GM21576 (cell line): Measurements from ENCODE around the gene EHD1.

Source experiments
- ATAC-seq: cut with Tn5 transposase; IDR thresholded peaks from one replicate; pipeline ENCODE4 v1.9.1; 2021; ENCODE audit warnings: mild to moderate bottlenecking, moderate library complexity; ENCODE audit not compliant: unreplicated experiment

Gene EHD1

DNA sequence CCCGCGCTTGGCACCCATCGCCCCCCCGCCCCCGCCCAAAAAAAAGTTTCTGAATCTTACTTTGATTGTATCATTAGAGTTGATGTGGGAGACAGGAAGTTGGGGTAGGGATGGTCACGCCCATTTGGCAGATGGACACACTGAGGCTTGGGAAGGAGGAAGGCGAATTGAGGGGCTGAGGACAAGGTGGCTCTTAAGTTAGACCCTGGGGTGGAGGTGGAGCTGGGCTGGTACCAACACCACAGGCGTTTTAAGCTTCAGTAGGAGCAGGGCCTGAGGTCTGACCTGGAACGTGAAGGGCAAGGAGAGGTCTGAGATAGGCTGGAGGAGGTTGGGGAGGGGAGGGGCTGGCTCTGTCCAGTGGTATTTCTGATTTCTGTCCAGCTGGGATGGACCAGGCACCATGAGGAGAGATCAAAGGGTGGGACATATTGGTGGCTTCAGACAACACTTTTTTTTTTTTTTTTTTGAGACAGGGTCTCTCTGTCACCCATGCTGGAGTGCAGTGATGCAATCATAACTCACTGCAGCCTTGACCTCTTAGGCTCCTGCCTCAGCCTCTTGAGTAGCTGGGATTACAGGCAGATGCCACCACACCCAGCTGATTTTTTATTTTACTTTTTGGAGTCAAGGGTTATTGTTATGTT lies 33.2 kb downstream of the EHD1 start:
- ATAC-seq: no peak

- ATAC-seq: no peak
Measured at GRCh38 chr11:64844330-64845128, 33.9 kb downstream of the EHD1 start, which contains the start of gene CDC42BPG. Gene CDC42BPG, minus strand, starts transcription at chr11:64844653. Its CDS starts 84 bp downstream, at chr11:64844569.

DNA sequence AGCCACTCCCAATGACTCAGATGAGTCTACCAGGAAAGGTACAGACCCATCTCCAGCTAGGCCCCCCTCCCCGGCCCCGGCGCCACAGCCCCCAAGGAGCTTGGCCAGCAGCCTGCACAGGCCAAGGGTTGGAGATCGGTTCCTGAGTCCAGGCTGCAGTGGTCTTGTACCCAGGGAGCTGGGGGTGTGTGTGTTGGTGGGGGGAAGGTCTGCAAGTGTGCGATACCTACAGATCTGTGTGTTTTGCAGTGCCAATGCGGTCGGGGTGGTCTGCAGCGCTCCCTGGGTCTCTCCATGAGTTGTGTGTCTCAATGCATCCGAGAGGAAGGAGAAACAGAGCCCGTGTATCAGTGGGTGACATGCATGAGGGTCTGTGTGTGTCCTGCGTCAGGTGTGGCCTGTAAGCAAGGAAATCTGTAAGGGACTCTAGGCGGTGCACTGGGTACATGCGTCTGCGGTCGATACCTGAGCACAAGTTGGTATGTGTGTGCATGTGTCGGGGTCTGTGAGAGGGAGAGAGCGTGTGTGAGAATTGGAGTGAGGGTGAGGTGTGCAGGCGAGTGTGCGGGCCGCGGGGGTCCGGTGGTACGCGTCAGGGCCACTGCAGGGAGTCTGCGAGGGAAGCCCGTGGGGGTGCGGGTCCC lies 34.6 kb downstream of the EHD1 start:
- ATAC-seq: no peak

DNA sequence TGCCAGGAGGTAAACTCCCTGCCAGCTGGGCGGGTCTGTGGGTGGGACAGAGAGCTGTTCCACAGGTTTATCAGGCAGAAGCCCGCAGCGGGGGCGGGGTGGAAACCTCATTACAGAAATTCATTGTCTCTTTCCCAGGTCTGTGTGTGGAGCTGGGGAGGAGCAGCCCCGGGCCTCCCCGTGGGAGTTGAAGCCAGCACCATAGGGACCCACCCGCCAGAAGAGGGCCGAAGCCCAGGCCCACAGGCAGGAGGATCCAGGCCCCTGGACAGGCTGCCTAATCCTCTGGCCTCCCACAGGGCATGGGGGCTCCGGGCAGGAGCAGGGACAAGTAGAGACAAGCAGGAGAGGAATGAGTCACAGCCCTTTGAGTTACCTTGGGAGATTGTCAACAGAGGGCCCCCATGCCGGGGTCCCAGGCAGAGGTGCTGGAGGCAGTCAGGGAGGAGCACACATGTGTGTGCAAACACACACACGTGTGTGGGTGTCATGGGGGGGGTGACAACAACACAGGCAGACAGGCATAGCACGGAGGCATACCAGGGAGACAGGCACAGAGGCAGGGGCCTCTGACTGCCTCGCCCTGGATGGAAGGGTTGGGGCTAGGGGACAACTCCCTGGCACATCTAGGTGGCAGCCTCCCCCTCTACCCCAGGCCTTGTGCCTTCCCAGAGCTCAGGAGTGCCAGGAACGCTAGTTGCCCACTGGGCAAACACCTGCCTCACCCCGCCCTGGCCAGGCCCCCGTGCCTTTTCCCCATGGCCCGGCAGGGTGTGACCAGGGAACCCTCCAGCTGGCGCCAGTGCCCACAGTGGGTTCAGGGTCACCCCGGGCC lies 35.4 kb downstream of the EHD1 start:
- ATAC-seq: no peak

DNA sequence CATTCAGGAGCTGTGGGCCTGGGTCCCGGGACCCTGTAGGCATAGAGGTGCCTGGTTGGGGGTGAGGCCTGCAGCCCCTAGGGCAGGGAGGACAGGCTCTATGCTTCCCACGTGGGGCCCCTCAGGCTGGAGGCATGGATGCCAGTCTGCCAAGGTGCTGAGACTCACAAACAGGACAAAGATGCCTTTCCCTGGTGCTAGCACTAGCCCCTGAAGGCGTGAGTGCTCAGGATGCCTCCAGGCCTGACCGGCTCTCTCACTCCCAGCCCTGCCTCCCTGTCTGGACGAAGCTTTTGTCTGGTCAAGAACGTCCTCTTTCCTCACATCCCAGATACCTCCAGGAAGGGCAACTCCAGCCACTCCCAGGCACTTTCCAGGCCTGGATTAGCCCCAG lies 36.1 kb downstream of the EHD1 start:
- ATAC-seq: no peak

- no peak for ATAC-seq
Measured at GRCh38 chr11:64841592-64842365, 36.6 kb downstream of the EHD1 start.

GRCh38 chr11:64839887-64840782 lies 38.3 kb downstream of the EHD1 start:
- ATAC-seq: no peak

DNA sequence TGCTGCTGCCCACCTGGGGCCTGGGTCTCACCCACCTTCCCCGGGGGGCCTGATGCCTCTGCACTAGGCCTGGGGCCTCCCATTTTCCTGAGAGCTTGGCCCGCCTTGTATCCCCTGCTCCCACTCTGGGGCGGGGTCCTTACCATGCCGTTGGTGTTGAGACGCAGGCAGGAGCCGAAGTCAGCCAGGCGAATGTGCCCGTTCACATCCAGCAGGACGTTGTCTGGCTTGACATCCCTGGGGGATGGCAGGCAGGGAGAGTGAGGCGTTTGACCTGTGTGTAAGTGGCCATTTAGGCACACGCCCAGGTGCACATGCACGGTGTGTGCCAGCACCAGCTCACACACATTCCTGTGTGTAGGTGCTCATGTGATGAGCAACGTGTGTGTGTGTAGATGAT lies 39.1 kb downstream of the EHD1 start:
- no peak for ATAC-seq

DNA sequence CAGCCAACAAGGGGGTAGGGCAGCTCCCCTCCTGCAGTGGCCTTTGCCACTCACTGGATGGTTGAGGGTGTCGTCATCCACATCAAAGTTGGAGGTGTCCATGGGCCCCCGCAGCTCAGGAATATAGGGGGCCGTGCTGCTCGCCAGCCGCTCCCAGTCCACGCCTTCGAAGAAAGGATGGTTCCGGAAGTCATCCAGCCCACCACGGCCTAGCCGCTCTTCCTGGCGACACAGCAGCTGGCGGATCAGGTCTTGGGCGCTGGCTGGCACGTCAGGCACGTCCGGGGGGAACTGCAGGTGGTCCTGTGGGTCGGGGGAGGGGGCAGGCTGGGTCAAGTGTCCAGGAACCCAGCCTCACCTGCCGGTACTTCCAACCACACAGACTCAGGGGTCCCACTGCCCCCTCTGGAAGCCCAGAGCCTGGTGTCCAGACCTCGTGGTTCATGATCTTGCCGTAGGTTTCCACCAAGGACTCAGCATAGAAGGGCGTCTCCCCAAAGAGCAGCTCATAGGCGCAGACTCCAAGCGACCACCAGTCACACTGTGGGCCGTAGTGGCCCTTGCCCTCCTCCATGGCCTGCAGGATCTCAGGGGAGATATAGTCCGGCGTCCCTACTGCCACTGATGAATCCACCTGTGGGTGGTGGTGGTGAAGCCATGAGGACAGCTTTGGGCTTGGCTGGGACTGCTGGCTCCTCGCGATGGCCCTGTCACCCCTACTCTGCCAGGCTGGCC lies 39.7 kb downstream of the EHD1 start:
- ATAC-seq: no peak

- no peak for ATAC-seq
Measured at GRCh38 chr11:64837887-64838351, 40.5 kb downstream of the EHD1 start.

DNA sequence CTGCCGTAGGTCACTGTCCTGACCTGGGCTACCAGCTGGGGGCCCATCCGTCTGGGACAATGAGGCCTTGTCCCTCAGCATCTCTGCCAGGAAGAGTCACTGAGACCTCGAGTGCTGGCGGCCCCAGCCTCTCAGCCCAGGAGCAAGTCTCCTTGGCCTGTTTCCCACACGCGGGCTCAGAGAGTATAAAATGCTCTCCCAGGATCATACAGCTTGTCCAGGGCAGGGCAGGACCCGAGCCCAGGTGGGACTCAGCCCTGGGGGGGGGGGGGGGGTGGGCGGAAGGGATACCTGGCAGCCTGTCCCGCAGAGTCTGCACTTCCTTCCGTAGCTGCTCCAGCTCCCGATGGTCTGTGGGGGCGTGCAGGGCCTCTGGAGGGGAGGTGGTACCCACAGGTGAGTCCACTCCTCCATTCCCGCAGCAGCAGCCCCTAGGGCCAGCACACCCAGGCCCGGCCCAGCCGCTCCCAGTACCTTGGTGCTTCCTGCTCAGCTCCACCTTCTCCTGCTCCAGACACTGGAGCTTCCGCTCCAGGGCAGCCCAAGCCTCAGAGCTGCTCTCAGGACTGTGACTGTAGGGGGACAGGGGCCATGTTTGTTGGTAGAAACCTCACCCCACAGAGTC lies 41.9 kb downstream of the EHD1 start:
- ATAC-seq: no peak

DNA sequence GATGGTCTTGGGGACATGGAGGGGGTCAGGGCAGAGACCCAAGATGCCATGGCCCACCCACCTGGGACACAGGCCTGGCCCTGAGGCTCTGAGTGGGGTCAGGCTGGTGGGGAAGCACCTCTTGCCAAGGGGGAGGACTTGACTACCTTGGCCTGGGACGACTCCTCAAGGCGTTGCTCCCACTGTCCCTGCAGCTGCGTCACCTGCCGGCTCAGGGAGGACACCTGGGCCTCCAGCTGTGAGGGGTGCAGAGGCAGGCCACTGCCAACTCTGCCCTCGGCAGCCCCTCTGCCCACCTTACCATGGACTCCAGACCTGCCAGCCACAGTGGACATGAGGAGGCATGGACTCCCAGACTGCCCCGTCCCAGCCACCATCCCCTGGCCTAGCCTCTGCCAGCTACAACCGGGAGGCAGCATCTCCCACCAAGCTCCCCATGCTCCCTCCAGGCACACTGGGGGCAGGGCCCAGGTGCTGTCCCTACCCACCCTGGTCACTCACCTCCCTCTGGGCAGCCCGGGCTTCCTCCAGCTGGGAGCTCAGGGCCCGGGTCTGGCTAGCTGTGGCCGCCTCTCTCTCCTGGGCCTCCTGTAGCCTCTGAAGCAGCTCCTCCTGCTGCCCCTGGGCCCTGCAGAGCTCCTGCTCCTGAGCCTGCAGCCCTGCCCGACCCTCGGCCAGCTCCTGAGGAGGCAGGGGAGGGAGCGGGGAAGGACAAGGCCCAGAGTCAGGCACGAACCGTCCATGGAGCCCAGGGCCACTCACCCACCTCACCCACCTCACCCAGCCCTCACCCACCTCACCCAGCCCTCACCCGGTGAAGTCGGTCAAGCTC lies 42.6 kb downstream of the EHD1 start:
- ATAC-seq: no peak

DNA sequence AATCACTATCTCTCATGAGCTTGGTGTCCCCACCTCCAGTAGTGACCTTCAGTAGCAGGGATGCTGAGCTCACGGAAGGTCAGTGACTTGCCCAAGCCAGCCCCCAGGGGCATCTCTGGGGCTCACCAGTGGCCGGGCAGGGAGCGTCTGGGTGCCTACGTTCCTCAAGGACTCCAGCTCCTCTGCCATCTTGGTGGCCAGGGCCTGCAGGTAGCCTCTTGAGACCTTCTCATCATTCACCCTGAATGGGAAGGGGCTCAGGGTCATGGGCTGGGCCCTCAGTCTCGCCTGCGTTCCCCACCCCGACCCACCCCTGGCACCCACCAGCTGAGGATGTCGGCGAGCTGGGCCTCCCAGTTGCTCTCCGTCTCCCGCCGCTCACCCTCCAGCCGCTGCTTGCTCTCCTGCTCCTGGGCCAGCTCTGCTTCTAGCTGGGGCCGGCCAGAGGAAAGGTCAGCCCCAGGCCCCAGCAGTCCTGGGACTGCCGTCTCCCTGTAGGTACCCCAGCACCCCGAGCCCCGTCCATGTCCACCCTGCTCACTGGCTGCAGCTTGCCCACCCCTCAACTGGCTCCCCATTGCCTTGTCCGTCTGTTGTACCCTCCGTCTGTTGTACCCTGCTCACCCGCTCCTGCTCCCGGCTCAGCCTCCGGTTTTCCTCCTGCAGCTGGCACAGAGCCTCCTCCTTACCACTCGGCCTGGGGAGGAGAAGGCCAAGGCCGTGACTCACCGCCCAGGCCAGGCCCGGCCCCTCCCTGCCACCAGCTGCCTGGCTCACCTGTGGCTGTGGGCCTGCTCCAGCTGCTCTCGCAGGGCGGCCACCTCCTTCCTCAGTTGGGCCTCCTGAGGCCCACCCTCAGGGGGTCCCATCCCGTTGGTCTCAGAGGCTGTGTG lies 43.5 kb downstream of the EHD1 start:
- no peak for ATAC-seq

- no peak for ATAC-seq
Measured at GRCh38 chr11:64834031-64834722, 44.2 kb downstream of the EHD1 start.

DNA sequence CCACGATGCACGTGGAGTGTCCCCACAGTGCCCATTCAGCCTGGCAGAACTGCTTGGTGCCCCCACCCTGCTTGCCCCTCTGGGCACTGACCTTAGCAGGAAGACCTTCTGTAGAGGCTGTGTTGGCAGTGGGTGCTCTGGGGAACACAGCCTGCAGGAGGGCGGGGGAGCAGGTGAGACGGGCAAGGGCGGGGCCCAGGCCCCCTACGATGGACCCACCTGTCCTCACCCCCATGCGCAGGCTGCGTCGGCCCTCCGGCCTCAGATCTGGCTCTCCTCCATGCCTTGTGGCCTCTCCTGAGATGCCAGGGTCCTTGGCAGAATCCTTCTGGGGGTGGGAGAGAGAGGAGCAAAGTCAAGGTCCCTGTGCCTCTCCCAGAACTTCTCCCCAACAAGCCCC lies 44.9 kb downstream of the EHD1 start:
- no peak for ATAC-seq

DNA sequence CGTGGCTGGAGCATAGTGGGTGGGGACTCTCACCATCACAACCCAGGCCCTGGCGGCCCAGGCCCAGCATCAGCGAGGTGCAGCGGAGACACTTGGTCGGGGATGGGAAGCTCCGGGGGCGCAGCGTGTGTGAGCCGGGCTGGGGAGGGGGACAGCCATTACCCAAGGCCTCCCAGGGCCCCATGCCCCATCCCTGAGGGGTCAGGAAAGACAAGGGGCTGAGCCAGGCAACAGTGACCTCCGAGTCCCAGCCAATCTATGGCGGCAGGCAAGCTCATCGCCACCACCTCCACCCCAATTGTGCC lies 45.3 kb downstream of the EHD1 start:
- no peak for ATAC-seq
